H9 (cell line): ENCODE results near the gene COX5A. TPM values are rescaled to one million over a fixed set of nuclear protein-coding genes. Genes with fewer than 3 reads are reported as not detected.

Source experiments
- DNase-seq: peaks from one replicate; pipeline ENCODE4 v3.0.0-alpha.2; 2017
- H2AFZ ChIP-seq: one replicate; pipeline ENCODE4 v1.6.1; 2013; ENCODE audit warnings: mild to moderate bottlenecking, low read length, control low read depth, moderate library complexity
- H2AK5ac ChIP-seq: 2 replicates; pipeline ENCODE4 v1.6.1; 2013; ENCODE audit warnings: low read length, control low read depth, mixed read lengths; ENCODE audit not compliant: insufficient read length
- H2BK120ac ChIP-seq: one replicate; pipeline ENCODE4 v1.6.1; 2013; ENCODE audit warnings: low read depth, mild to moderate bottlenecking, low read length, control low read depth, inconsistent platforms; ENCODE audit not compliant: poor library complexity, severe bottlenecking
- H2BK12ac ChIP-seq: 2 replicates; pipeline ENCODE4 v1.6.1; 2013; ENCODE audit warnings: low read length, control low read depth, mixed read lengths, low read depth; ENCODE audit not compliant: insufficient read length
- H2BK15ac ChIP-seq: 2 replicates; pipeline ENCODE4 v1.6.1; 2013; ENCODE audit warnings: low read depth, low read length, control low read depth
- H2BK20ac ChIP-seq: one replicate; pipeline ENCODE4 v1.6.1; 2013; ENCODE audit warnings: low read depth, mild to moderate bottlenecking, low read length, control low read depth, inconsistent platforms; ENCODE audit not compliant: poor library complexity, severe bottlenecking
- H2BK5ac ChIP-seq: 2 replicates; pipeline ENCODE4 v1.6.1; 2013; ENCODE audit warnings: low read length, control low read depth, mixed read lengths; ENCODE audit not compliant: insufficient read length
- H3K14ac ChIP-seq: 2 replicates; pipeline ENCODE4 v1.6.1; 2013; ENCODE audit warnings: low read length, control low read depth; ENCODE audit not compliant: insufficient read depth
- H3K18ac ChIP-seq: 2 replicates; pipeline ENCODE4 v1.6.1; 2013; ENCODE audit warnings: low read depth, mild to moderate bottlenecking, mixed read lengths, low read length, control low read depth; ENCODE audit not compliant: insufficient read length
- H3K23ac ChIP-seq: 2 replicates; pipeline ENCODE4 v1.6.1; 2013; ENCODE audit warnings: low read length, control low read depth, mixed read lengths, low read depth; ENCODE audit not compliant: insufficient read length
- H3K23me2 ChIP-seq: 2 replicates; pipeline ENCODE4 v1.6.1; 2013; ENCODE audit warnings: low read depth, mild to moderate bottlenecking, mixed read lengths, low read length, control low read depth; ENCODE audit not compliant: insufficient read length, poor library complexity, severe bottlenecking
- H3K27ac ChIP-seq: 2 replicates; pipeline ENCODE4 v1.5.1; 2013; ENCODE audit warnings: low read length, control low read depth, mixed read lengths, low read depth; ENCODE audit not compliant: insufficient read length
- H3K27me3 ChIP-seq: 2 replicates; pipeline ENCODE4 v1.6.1; 2013; ENCODE audit warnings: low read length, control low read depth, inconsistent platforms; ENCODE audit not compliant: insufficient read depth
- H3K4ac ChIP-seq: 2 replicates; pipeline ENCODE4 v1.6.1; 2013; ENCODE audit warnings: low read depth, mild to moderate bottlenecking, control low read depth, inconsistent platforms, low read length, moderate library complexity
- H3K4me1 ChIP-seq: 2 replicates; pipeline ENCODE4 v1.6.1; 2013; ENCODE audit warnings: low read length, control low read depth, inconsistent platforms; ENCODE audit not compliant: insufficient read depth
- H3K4me2 ChIP-seq: 2 replicates; pipeline ENCODE4 v1.6.1; 2013; ENCODE audit warnings: low read length, control low read depth, mixed read lengths; ENCODE audit not compliant: insufficient read length, insufficient read depth
- H3K56ac ChIP-seq: 2 replicates; pipeline ENCODE4 v1.6.1; 2013; ENCODE audit warnings: low read depth, mild to moderate bottlenecking, mixed read lengths, low read length, control low read depth; ENCODE audit not compliant: insufficient read length
- H3K79me1 ChIP-seq: 2 replicates; pipeline ENCODE4 v1.6.1; 2013; ENCODE audit warnings: low read depth, mild to moderate bottlenecking, moderate library complexity, low read length, control low read depth, inconsistent platforms; ENCODE audit not compliant: insufficient read depth, poor library complexity, severe bottlenecking
- H3K79me2 ChIP-seq: 2 replicates; pipeline ENCODE4 v1.6.1; 2013; ENCODE audit warnings: low read length, control low read depth, inconsistent platforms; ENCODE audit not compliant: insufficient read depth
- H3K9ac ChIP-seq: 2 replicates; pipeline ENCODE4 v1.6.1; 2013; ENCODE audit warnings: low read length, control low read depth, mixed read lengths; ENCODE audit not compliant: insufficient read length; ENCODE audit errors: extremely low read depth
- H3K9me3 ChIP-seq: one replicate; pipeline ENCODE4 v1.6.1; 2013; ENCODE audit warnings: low read depth, low read length, inconsistent platforms; ENCODE audit not compliant: control insufficient read depth
- H3T11ph ChIP-seq: one replicate; pipeline ENCODE4 v1.6.1; 2013; ENCODE audit warnings: mild to moderate bottlenecking, low read length, control low read depth, inconsistent platforms
- H4K20me1 ChIP-seq: one replicate; pipeline ENCODE4 v1.6.1; 2013; ENCODE audit not compliant: control insufficient read depth, insufficient read length, insufficient read depth
- H4K5ac ChIP-seq: 2 replicates; pipeline ENCODE4 v1.6.1; 2013; ENCODE audit warnings: low read depth, mild to moderate bottlenecking, mixed read lengths, low read length, control low read depth; ENCODE audit not compliant: insufficient read length
- H4K8ac ChIP-seq: replicated peaks from 2 replicates; pipeline ENCODE4 v1.6.1; 2013; ENCODE audit warnings: low read length, control low read depth, mixed read lengths, low read depth; ENCODE audit not compliant: insufficient read length
- H4K91ac ChIP-seq: 2 replicates; pipeline ENCODE4 v1.6.1; 2013; ENCODE audit warnings: low read depth, mild to moderate bottlenecking, moderate library complexity, mixed read lengths, low read length, control low read depth; ENCODE audit not compliant: insufficient read length
- H3K27ac Mint-ChIP-seq, 3 experiments: 2 replicates in 2 of 3; 3 replicates in 1 of 3; pipeline ENCODE4 v1.8.0; 2020 to 2021; ENCODE audit warnings: mixed read lengths in 3 of 3, mild to moderate bottlenecking in 1 of 3, moderate library complexity in 1 of 3
- H3K27me3 Mint-ChIP-seq: 2 replicates; pipeline ENCODE4 v1.8.0; 2021; ENCODE audit warnings: low read depth, mild to moderate bottlenecking, moderate library complexity, mixed read lengths
- H3K36me3 Mint-ChIP-seq, 3 experiments: 2 replicates in 2 of 3; 3 replicates in 1 of 3; pipeline ENCODE4 v1.8.0; 2020 to 2021; ENCODE audit warnings: low read depth in 3 of 3, mixed read lengths in 3 of 3; ENCODE audit not compliant: insufficient read depth in 1 of 3
- H3K4me1 Mint-ChIP-seq, 2 experiments: 2 replicates each; pipeline ENCODE4 v1.8.0; 2020; ENCODE audit warnings: mixed read lengths in 2 of 2
- H3K4me3 Mint-ChIP-seq, 2 experiments: 2 replicates in 1 of 2; 3 replicates in 1 of 2; pipeline ENCODE4 v1.8.0; 2020 to 2021; ENCODE audit warnings: mild to moderate bottlenecking in 2 of 2, mixed read lengths in 2 of 2, moderate library complexity in 1 of 2
- H3K9me3 Mint-ChIP-seq, 2 experiments: 2 replicates in 1 of 2; 3 replicates in 1 of 2; pipeline ENCODE4 v1.8.0; 2020; ENCODE audit warnings: mild to moderate bottlenecking in 2 of 2, mixed read lengths in 2 of 2, moderate library complexity in 1 of 2
- WGBS: extraction: QIAGEN DNeasy Blood & Tissue Kit; methylation state at CpG from one replicate; pipeline ENCODE4 v1.1.7; 2013; ENCODE audit warnings: missing lambda C conversion rate, low lambda C conversion rate, mixed read lengths; ENCODE audit not compliant: insufficient read length; ENCODE audit errors: extremely low coverage; 5-methylcytosine and 5-hydroxymethylcytosine counted together
- total RNA-seq: library from RNA; stranded (reverse); gene quantifications from 2 replicates; pipeline ENCODE4 v1.2.1, GENCODE V29; 2021
- TF ChIP-seq, protein P1 (sequence below): fragments of 200-600 bp; sonication (generic); conservative IDR thresholded peaks from 3 replicates; pipeline ENCODE4 v1.8.0; 2021; ENCODE audit warnings: antibody characterized with exemption, mild to moderate bottlenecking

Gene COX5A
- total RNA-seq, 1 experiment from 2014 or later = 331 TPM

DNA sequence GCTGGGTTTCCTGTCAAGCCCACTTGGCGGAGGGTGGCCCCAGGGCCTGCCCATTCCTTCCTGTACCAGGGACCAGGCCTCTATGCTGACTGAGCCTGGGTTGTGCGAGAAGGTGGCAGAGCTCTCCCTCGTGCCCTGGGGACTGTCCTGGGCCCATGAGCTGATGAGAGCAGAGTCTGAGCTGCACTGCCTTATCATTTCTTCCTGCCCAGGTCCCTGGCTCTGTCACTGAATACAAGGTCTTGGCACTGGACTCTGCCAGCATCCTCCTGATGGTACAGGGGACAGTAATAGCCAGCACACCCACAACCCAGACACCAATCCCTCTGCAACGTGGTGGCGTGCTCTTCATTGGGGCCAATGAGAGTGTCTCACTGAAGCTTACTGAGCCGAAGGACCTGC lies 40.6 kb downstream of the COX5A start:
- Mint-ChIP-seq H3K4me1 (no peaks in the 10 kb centered on the region), H3K27ac (peak overlapping the region in 1 of 3 experiments; percentile 71; a peak in 2 of 7 replicates), H3K9me3 (no peaks in the 10 kb centered on the region), H3K4me3 (no peak overlapping the region), H3K36me3 (peaks cover 25 to 63% (median 47%) of the 10 kb centered on the region in 3 experiments; a peak in 6 of 7 replicates), H3K27me3 (no peaks in the 10 kb centered on the region)
- no peak overlapping the region for H2AK5ac ChIP-seq
- no peaks in the 10 kb centered on the region for H3K79me2 ChIP-seq
- DNase-seq = no peak
- no peak overlapping the region for H3K18ac ChIP-seq
- TF ChIP-seq, protein P1, sequence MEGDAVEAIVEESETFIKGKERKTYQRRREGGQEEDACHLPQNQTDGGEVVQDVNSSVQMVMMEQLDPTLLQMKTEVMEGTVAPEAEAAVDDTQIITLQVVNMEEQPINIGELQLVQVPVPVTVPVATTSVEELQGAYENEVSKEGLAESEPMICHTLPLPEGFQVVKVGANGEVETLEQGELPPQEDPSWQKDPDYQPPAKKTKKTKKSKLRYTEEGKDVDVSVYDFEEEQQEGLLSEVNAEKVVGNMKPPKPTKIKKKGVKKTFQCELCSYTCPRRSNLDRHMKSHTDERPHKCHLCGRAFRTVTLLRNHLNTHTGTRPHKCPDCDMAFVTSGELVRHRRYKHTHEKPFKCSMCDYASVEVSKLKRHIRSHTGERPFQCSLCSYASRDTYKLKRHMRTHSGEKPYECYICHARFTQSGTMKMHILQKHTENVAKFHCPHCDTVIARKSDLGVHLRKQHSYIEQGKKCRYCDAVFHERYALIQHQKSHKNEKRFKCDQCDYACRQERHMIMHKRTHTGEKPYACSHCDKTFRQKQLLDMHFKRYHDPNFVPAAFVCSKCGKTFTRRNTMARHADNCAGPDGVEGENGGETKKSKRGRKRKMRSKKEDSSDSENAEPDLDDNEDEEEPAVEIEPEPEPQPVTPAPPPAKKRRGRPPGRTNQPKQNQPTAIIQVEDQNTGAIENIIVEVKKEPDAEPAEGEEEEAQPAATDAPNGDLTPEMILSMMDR = no peak
- no peak overlapping the region for H4K5ac ChIP-seq
- H2AFZ ChIP-seq = no peak overlapping the region
- no peak overlapping the region for H3K56ac ChIP-seq
- no peak overlapping the region for H3K4me2 ChIP-seq
- no peak overlapping the region for H2BK5ac ChIP-seq
- H3K9me3 ChIP-seq = no peaks in the 10 kb centered on the region
- no peak overlapping the region for H2BK12ac ChIP-seq
- H3K14ac ChIP-seq = no peak overlapping the region
- no peak overlapping the region for H3T11ph ChIP-seq
- H3K23me2 ChIP-seq = no peaks in the 10 kb centered on the region
- H3K23ac ChIP-seq = no peak overlapping the region
- no peak overlapping the region for H3K4ac ChIP-seq
- H4K8ac ChIP-seq = no peak overlapping the region
- H2BK15ac ChIP-seq = no peak overlapping the region
- no peak overlapping the region for H4K91ac ChIP-seq
- no CpG with 5 or more reads among the region's 6 CpGs for WGBS
- H3K9ac ChIP-seq = no peak overlapping the region
- H3K4me1 ChIP-seq = no peaks in the 10 kb centered on the region
- H3K27ac ChIP-seq = no peak overlapping the region
- no peaks in the 10 kb centered on the region for H3K79me1 ChIP-seq
- no peaks in the 10 kb centered on the region for H3K27me3 ChIP-seq
- H2BK120ac ChIP-seq = no peak overlapping the region
- H2BK20ac ChIP-seq = no peak overlapping the region
- no peaks in the 10 kb centered on the region for H4K20me1 ChIP-seq
